Middle frontal gyrus (tissue), 1 donor: ENCODE data around the gene C12orf57.
A peak's percentile ranks its signal among the peaks of the same experiment; 100 is the strongest.
"Not testable (repeated sequence)": the region's sequence is repeated elsewhere in the genome, so short reads cannot be mapped to it uniquely, and the experiment has no call there.

Experiments used
- DNase-seq: peaks from one replicate; pipeline ENCODE4 v3.0.0-alpha.2; 2015; ENCODE audit warnings: low spot score; ENCODE audit errors: extremely low spot score

Gene C12orf57, protein sequence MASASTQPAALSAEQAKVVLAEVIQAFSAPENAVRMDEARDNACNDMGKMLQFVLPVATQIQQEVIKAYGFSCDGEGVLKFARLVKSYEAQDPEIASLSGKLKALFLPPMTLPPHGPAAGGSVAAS

DNA sequence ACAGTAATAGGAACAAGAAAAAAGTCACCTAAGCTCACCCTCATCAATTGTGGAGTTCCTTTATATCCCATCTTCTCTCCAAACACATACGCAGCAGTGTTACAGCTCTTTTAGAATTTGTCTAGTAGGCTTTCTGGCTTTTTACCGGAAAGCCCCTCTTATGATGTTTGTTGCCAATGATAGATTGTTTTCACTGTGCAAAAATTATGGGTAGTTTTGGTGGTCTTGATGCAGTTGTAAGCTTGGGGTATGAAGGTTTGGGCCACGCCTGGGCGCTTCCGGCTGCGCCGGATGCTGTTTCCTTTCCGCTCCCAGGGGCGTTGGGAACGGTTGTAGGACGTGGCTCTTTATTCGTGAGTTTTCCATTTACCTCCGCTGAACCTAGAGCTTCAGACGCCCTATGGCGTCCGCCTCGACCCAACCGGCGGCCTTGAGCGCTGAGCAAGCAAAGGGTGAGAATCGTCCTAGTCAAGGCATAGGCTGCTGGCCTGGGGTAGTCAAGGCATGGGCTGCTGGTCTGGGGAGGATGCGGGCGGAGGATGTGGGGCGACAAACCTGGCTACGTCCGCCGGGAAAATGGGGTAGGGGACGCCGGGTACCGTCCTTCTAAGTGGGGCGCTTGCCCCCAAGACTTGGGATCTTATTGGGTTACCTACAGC, at the start of gene C12orf57, which contains the start of gene RNU7-1:
Gene C12orf57 (plus strand): TSS at position 301 of the 659 bp plus-strand sequence. CDS start 100 bp downstream, at position 401.
Gene RNU7-1 (plus strand): TSS at position 95 of the 659 bp plus-strand sequence.
- DNase-seq, result no peak

DNA sequence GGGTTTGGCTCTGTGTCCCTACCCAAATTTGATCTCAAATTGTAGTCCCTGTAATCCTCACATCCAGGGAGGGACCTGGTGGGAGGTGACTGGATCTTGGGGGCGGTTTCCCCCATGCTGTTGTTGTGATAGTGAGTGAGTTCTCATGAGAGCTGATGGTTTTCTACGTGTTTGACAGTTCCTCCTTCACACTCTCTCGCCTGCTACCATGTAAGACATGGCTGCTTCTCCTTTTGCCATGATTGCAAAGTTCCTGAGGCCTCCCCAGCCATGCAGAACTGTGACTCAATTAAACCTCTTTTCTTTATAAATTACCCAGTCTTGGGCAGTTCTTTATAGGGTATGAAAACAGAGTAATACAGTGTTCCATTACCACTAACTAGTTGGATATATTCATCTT, 49.5 kb upstream of the C12orf57 start:
- DNase-seq, result no peak

DNA sequence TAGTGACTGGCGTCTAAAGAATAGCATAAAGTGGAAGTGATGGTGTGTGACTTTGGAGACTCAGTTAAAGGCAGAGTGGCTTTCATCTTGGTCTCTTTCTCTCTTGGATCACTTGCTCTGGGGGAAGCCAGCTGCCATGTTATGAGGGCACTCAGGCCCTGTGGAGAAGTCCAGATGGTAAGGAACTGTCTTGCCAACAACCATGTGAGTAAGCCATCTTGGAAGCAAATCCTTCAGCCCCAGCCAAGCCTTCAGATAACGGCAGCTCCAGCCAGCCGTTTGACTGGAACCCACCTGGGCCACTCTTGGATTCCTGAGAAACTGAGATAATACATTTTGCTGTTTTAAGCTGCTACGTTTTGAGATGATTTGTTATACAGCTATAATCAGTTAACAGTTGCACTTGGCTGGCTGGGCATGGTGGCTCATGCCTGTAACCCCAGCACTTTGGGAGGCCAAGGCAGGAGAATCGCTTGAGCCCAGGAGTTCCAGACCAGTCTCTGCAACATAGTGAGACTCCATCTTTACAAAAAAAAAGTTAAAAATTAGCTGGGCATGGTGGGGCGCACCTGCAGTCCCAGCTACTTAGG, 46.9 kb upstream of the C12orf57 start:
- DNase-seq, result no peak

- DNase-seq, result no peak
Observed at GRCh38 chr12:6899427-6899826, 44.4 kb upstream of the C12orf57 start.

DNA sequence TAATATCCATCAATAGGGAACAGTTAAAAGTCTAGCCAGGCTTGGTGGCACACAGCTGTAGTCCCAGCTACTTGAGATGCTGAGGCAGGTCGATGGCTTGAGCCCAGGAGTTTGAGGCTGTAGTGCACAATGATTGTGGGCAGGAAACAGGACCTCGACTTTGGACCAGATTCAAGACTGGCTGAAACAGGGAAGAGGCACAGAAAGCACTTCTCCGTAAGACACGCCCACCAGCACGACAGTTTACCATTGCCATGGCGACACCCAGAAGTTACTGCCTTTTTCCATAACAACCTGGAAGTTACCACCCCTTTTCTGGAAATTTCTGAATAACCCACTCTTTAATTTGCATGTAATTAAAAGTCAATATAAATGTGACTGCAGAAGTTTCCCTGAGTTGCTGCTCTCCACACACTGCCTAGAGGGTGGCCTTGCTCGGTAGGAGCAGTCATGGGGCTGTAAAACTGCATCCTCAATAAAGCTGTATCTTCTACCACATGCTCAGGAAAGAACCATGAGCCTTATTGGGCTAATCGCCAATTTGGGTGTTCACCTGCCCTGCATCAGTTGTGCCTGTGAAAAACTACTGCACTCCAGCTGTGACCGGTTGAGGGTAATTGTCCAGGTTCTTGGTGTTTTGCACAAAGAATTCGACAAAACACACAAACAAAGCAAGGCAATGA, 43.8 kb upstream of the C12orf57 start:
- DNase-seq, result no peak

DNA sequence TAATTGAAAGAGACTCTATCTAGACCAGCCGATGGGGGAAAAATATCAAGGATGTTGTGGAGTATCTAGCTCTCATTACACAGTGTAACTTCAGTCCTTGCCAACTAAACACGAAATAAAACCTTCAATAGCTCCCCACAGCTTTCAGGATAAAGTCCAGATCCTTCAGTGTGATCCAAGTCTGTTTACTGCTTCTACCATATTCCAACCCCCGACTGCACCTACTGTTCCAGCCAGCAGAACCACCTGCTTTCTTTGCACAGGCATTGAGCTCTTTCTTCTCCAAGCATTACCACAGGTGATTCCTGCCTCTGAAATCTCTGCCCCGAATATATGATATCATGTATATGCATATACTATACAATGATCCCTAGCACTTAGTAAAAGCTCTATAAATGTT, 41.4 kb upstream of the C12orf57 start:
- DNase-seq, result no peak

DNA sequence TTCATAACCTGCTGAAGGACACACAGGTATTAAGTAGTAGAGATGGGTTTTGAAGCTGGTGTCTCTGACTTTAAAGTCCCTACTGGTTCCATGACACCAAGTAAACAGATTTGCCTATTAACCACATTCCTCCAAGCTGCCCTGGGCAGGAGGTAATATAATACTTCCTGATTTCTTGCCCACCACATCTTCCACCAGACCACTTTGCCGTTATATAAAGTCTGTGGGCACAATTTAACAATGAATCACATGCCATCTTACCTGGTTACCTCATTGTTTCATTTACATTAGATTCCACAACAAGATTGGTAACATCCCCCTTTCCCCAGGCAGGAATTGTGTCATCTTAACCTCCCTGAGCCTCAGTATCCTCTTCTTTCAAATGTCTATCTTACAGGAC, 40.1 kb upstream of the C12orf57 start:
- no peak for DNase-seq

DNA sequence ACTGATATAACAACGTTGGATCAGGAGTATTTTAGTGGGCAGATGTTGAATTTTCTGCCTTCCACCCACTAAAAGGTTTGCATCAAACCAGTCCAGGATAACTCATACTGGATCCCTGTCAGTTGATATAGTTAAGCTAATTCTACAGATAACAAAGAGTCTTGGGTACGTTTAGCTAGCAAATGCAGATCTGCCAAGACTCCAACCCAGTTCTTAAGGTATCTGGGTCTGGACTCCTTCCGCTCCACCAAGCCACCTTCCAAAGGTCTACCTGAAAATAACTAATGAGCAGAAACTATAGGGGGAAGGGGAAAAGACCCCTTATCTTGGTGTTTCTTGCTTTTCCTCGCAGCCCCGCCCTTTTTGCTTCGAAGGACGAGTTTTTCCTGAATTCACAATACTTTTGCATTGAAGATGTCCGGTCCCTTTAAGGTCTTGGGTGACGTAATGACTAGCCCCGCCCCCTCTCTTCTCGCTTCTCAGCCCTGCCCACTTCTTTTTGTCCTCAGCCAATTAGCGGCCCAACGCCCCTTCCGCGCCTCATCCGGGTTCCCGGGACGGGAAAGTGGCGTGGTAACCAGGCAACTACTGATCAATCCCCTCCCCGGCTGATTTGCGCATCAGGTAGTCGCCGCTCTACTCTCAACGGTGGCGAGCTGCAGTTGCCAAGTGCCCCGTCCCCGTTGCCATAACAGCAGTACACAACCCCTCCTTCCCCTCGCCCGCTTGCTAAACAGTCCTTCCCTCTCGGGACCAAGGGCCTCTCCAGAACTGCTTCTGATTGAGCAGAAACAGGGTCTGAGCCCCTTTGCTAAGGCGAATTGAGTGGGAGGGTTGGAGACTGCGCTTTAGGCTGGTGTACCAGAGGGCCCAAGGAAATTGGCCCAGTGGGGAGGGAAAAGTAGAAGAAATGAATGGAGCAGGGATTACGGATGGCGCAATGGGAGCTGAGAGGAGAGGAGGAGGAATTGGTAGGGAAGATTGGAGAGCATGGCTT, 39.2 kb upstream of the C12orf57 start, which contains the start of gene LRRC23:
Gene LRRC23 (plus strand): TSS at position 543 of the 997 bp plus-strand sequence. CDS start 812 bp downstream, outside the sequence.
- peak; percentile 91 for DNase-seq

- DNase-seq, result no peak
Observed at GRCh38 chr12:6905414-6906040, 38.3 kb upstream of the C12orf57 start.

GRCh38 chr12:6908141-6908540, 35.7 kb upstream of the C12orf57 start:
- DNase-seq, result not testable (repeated sequence)

GRCh38 chr12:6909421-6910145, 34.2 kb upstream of the C12orf57 start:
- no peak for DNase-seq

DNA sequence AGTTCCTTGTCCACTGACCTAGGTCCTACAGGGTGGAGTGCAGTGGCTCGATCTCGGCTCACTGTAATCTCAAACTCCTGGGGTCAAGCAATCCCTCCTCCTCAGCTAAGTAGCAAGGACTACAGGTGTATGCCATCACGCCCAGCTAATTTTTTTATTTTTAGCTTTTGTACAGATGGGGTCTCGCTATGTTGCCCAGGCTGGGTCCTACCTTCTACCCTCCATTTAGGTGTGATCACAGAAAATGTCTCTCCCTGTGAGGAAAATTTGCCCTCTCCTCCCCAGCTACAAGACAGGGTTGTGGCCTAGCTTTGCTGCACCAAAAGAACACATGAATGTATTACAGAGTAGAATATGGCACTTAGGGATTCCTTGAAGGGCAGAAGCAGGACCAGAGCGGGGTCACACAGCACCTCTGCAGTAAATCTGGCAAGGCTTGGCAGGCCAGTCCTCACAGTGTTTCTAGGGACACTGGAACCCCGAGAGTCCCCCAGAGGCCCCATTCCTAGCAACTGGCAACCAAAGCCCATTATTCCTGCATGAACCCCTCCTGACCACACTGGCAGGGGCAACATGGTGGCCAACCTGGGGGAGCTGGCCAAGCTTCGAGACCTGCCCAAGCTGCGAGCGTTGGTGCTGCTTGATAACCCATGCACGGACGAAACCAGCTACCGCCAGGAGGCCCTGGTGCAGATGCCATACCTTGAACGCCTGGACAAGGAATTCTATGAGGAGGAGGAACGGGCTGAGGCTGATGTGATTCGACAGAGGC, 31.5 kb upstream of the C12orf57 start:
- DNase-seq, result no peak

DNA sequence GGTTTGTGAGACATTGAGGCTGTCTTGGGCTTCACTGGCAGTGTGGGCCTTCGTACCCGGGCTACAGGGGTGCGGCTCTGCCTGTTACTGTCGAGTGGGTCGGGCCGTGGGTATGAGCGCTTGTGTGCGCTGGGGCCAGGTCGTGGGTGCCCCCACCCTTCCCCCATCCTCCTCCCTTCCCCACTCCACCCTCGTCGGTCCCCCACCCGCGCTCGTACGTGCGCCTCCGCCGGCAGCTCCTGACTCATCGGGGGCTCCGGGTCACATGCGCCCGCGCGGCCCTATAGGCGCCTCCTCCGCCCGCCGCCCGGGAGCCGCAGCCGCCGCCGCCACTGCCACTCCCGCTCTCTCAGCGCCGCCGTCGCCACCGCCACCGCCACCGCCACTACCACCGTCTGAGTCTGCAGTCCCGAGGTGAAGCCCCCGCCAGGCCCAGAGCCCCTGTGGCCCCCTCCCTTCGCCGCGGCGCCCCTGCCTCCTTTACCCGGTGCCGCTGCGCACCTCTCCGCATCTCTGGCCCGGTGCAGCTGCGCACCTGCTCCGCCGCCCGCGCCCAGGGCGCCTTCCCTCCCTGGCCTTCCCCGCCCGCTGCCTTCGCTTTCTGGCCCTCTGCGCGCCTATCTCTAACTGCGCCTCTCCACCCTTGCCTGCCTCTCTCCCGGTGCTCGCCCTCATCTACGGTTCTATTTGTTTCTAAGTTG, 29.4 kb upstream of the C12orf57 start, which contains the start of gene ENO2:
Gene ENO2 (plus strand): TSS at position 335 of the 701 bp plus-strand sequence. CDS start 1,253 bp downstream, outside the sequence.
- DNase-seq, result no peak

- no peak for DNase-seq
Observed at GRCh38 chr12:6914947-6915788, 28.7 kb upstream of the C12orf57 start.

GRCh38 chr12:6915789-6916285, 28.0 kb upstream of the C12orf57 start:
- DNase-seq, result no peak

DNA sequence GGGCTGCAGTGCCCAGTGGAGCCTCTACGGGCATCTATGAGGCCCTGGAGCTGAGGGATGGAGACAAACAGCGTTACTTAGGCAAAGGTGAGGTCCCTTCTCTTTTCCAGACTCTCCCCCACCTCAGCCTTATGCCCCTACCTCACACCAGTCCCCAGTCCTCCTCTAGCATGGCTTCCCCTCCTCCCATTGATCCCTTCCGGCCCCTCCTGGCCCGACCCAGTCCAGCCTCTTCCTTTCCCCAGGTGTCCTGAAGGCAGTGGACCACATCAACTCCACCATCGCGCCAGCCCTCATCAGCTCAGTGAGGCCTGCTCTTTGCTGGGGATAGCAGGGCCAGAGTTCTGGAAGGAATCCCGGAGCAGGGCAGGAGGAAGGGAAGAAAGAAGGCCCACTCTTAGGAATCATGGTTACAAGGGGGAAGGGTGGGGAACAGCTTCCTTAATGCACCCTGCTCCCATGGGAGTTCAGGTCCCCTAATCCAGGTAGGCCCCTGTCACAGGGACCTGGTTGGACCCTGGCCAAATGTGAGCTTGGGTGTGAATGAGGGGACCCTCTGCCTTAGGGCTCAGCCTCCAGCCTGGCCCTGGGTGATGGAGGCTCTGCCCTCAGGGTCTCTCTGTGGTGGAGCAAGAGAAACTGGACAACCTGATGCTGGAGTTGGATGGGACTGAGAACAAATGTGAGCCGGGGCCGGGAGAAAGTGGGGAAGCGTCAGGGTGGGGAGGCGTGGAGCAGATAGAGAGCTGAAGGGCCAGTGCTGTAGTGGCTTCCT, 27.2 kb upstream of the C12orf57 start:
- DNase-seq, result no peak
